Measurements from ENCODE around the gene GTF3A.

The GTF3A gene

DNA sequence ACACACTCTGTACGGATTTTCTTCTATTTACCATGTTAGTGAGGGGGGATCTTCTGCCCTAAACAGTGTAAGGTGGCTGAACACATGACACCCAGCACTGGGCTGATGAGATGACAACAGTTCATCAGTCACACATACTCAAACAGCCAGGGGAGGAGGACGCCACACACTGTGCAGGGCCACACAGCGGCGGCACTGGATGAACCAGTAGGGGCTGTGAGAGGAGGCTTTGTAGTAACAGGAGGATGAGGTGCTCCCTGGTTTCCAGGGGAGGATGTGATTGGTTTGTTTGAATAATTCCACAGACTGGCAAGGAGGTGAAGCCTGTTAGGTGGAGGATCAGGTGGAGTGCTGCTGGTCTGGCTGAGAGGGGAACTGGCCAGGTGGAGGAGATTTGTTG lies 16.3 kb upstream of the GTF3A start:
- TF ChIP-seq, protein P1, sequence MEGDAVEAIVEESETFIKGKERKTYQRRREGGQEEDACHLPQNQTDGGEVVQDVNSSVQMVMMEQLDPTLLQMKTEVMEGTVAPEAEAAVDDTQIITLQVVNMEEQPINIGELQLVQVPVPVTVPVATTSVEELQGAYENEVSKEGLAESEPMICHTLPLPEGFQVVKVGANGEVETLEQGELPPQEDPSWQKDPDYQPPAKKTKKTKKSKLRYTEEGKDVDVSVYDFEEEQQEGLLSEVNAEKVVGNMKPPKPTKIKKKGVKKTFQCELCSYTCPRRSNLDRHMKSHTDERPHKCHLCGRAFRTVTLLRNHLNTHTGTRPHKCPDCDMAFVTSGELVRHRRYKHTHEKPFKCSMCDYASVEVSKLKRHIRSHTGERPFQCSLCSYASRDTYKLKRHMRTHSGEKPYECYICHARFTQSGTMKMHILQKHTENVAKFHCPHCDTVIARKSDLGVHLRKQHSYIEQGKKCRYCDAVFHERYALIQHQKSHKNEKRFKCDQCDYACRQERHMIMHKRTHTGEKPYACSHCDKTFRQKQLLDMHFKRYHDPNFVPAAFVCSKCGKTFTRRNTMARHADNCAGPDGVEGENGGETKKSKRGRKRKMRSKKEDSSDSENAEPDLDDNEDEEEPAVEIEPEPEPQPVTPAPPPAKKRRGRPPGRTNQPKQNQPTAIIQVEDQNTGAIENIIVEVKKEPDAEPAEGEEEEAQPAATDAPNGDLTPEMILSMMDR (IDR thresholded peaks at IDR 0.05; ENCODE audit: unreplicated experiment in 3 of 3): no peak
- Mint-ChIP-seq H3K27me3 (ENCODE audit: low read depth) (peaks cover 23% of the 10 kb centered on the region), H3K4me3 (no peak overlapping the region), H3K36me3 (ENCODE audit: low read depth) (no peaks in the 10 kb centered on the region), H3K4me1 (peaks cover 27% of the 10 kb centered on the region), H3K27ac (no peak overlapping the region), H3K9me3 (peaks cover 4% of the 10 kb centered on the region)

DNA sequence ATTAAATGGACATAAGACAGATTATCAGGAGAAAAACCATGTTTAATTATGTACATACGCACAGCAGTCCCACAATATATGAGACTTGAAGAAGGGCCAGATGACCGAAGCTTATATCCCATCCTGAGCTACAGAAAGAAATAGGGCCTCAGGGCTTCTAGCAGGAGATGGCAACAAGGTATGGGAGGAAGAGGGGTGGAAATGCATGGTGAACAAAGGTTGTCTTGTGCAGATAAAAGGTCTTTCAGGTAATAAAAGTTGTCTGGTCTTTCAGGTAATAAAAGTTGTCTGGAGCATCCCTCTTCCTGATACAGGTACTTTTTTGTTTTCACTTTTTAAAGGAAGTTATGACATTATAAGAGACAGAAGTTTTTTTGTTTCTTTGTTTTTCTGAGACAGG lies 15.4 kb upstream of the GTF3A start:
- Mint-ChIP-seq H3K36me3 (ENCODE audit: low read depth) (no peaks in the 10 kb centered on the region), H3K4me1 (peaks cover 18% of the 10 kb centered on the region), H3K27me3 (ENCODE audit: low read depth) (peaks cover 20% of the 10 kb centered on the region), H3K9me3 (peaks cover 4% of the 10 kb centered on the region), H3K27ac (no peak overlapping the region), H3K4me3 (no peak overlapping the region)
- TF ChIP-seq, protein P1 (IDR thresholded peaks at IDR 0.05; ENCODE audit: unreplicated experiment in 3 of 3): no peak

DNA sequence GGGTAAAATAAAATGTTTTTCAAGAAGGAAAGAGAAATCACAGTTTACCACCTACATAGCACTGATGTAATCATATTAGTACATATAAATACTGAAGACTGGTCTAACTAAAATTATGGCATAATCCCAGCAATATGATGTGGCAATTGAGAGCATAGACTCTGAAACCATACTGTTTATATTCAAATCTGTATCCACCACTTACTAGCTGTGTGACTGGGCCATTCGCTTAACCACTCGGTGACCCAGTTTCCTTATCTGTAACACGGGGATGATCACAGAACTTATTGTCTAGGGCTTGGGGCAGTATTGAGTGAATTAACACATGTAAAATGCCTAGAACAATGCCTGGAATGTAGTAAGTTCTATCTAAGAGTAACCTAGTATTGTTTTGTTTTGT lies 13.1 kb upstream of the GTF3A start:
- H3K27me3 Mint-ChIP-seq (ENCODE audit: low read depth): peaks cover 22% of the 10 kb centered on the region
- no peaks in the 10 kb centered on the region for H3K36me3 Mint-ChIP-seq (ENCODE audit: low read depth)
- H3K4me1 Mint-ChIP-seq: peaks cover 20% of the 10 kb centered on the region
- TF ChIP-seq, protein P1 (IDR thresholded peaks at IDR 0.05; ENCODE audit: unreplicated experiment in 3 of 3): no peak
- peaks cover 4% of the 10 kb centered on the region for H3K9me3 Mint-ChIP-seq
- H3K4me3 Mint-ChIP-seq: no peak overlapping the region
- no peak overlapping the region for H3K27ac Mint-ChIP-seq

DNA sequence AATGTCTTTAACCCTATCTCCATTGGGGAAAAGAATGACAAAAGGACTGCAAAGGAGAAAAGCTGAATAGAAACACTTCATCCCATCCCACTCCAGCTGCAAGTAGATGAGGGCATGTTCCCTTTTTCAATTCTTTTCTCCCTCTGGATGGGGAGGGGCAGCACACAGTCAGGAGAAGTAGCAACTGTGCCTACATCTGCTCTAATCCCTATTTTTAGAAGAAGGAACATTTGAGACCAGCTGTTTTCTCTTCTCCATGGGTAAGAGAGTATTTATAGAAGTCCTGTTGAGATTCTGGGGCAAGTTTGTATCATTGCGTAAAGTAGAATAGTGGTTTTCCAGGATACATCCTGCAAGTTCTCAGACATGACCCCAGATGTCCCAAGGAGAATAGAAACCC lies 9.3 kb upstream of the GTF3A start:
- Mint-ChIP-seq H3K4me1 (peaks cover 24% of the 10 kb centered on the region), H3K27ac (peak overlapping the region in 2 of 3 experiments; percentile 14 to 33), H3K27me3 (ENCODE audit: low read depth) (peaks cover 9% of the 10 kb centered on the region), H3K9me3 (no peaks in the 10 kb centered on the region), H3K36me3 (ENCODE audit: low read depth) (no peaks in the 10 kb centered on the region), H3K4me3 (peak overlapping the region in 1 of 3 experiments; percentile 3)
- TF ChIP-seq, protein P1 (IDR thresholded peaks at IDR 0.05; ENCODE audit: unreplicated experiment in 3 of 3): no peak

DNA sequence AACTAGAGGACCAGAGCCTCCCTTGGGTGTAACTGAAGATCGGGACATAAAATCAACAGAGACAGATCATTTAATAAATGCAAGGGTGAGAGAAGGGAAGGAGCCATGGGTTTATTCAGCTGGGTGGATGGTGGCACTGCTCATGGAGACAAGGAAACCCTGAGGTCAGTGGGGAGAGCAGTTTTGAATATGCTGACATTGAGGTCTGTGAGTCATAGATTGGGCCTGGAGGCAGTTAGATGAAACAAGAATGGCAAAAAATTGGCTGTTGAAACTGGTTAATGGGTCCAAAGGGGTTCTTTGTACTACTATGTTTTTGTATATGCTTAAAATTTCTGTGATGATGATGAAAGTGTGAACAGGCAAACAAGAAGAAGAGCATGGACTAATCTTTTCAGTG lies 5.1 kb upstream of the GTF3A start:
- Mint-ChIP-seq H3K9me3 (no peaks in the 10 kb centered on the region), H3K27me3 (ENCODE audit: low read depth) (peaks cover 8% of the 10 kb centered on the region), H3K36me3 (ENCODE audit: low read depth) (no peaks in the 10 kb centered on the region), H3K4me3 (peak overlapping the region in 1 of 3 experiments; percentile 20), H3K4me1 (peaks cover 36% of the 10 kb centered on the region), H3K27ac (no peak overlapping the region)
- TF ChIP-seq, protein P1 (IDR thresholded peaks at IDR 0.05; ENCODE audit: unreplicated experiment in 3 of 3): no peak

DNA sequence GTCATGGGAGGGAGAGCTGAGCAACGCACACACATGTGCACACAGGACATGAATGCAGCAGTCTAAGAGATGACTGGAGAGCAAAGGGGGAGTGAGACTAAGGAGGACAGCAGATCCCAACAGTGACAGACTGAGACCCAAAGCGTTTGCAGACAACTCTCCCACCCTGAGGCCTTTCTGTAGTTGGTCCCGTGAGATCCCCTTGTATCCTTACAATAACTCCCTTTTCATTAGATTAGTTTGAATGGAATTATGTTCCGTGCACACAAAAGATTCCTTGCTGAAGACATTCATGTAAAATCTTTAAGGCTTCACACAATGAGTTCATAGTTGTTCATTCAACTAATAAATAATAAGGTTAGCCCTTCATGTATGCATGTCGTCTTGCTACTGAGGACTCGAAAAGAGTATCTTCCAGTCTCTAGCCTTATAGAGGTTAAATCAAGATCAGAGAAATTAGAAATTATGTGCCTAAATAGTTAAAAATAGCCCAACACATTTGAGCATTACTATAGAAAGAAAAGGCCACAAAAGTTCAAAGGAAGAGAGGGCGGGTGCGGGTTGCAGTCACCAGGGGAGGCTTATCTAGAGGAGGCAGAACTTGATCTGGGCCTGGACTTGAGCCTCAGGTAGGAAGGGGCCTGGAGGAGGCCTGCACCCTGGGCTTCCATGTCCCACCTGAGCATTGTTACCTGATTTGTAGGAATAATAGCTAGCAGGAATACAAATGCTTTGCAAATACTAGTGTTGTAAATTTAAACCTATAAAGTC lies 3.1 kb upstream of the GTF3A start:
- H3K4me1 Mint-ChIP-seq: peaks cover 32% of the 10 kb centered on the region
- H3K4me3 Mint-ChIP-seq: peak overlapping the region; percentile 5 to 62 (median 38)
- no peaks in the 10 kb centered on the region for H3K9me3 Mint-ChIP-seq
- H3K27me3 Mint-ChIP-seq (ENCODE audit: low read depth): peaks cover 4% of the 10 kb centered on the region
- H3K27ac Mint-ChIP-seq: no peak overlapping the region
- TF ChIP-seq, protein P1 (IDR thresholded peaks at IDR 0.05; ENCODE audit: unreplicated experiment in 3 of 3): no peak
- H3K36me3 Mint-ChIP-seq (ENCODE audit: low read depth): no peaks in the 10 kb centered on the region

Data from nephron (organoid).